Measurements from ENCODE around the gene FLAD1. TPM values are rescaled to one million over a fixed set of nuclear protein-coding genes. Genes with fewer than 3 reads are reported as not detected.

FLAD1 gene
- total RNA-seq, 1 experiment from 2014 or later, result 60.4 TPM

- DNase-seq (ENCODE audit: extremely low read depth, low read depth), result no peak
These were observed 51.4 kb downstream of the FLAD1 start for GRCh38 chr1:155034318-155035208.

GRCh38 chr1:155035936-155036335 lies 52.8 kb downstream of the FLAD1 start:
- DNase-seq (ENCODE audit: extremely low read depth, low read depth), result no peak

- DNase-seq (ENCODE audit: extremely low read depth, low read depth), result no peak
These were observed 53.9 kb downstream of the FLAD1 start for GRCh38 chr1:155037043-155037442.

- no peak for DNase-seq (ENCODE audit: extremely low read depth, low read depth)
These were observed 54.8 kb downstream of the FLAD1 start for GRCh38 chr1:155037851-155038441.

DNA sequence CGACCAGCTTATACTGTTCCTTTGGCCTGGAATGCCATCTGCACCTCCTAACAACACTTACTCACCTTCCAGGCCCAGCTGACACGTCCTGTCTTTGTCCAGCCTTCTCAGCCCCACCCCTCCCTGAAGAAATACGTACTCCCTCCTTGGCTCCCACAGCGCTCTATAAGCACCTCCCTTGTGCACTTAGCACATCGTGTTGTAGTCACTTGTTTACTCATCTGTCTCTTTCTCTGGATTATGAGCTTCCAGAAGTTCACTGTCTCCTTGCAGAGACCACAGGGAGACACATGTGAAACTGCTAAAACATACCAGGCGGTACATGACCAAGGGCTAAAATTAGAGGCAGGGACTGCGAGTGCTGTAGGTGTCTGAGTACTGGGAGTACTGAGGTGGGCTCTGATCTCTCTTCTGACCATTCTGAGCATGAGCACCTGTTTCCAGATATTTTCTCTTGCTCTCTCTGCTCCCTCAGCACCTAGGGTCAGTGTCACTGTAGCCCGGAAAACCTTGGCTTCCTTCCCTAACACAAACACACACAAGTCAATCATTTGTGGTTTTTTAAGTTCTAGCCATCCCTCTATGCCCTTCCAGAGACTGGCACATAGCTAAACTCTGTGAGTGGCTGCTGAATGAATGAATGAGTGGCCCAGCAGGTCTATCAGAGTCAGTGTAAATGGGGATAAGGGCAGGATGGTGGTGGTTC lies 55.6 kb downstream of the FLAD1 start:
- peak; percentile 34 for DNase-seq (ENCODE audit: extremely low read depth, low read depth)

DNA sequence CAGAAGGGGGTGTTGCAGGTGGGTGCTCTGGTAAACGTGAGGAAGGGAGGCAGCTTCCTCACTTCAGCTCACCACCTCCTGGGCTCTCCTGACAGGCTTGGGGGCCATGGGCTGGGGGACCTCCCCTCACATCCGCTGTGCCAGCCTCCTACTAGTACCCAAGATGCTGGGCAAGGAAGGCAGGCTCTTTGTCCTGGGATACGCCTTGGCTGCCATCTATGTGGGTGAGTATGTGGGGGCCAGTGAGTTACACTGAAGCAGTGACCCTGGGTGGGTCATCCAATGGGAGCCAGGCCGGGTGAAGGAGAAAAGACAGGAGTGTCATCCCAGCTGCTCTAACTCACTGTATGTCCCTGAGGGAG lies 56.1 kb downstream of the FLAD1 start:
- no peak for DNase-seq (ENCODE audit: extremely low read depth, low read depth)

DNA sequence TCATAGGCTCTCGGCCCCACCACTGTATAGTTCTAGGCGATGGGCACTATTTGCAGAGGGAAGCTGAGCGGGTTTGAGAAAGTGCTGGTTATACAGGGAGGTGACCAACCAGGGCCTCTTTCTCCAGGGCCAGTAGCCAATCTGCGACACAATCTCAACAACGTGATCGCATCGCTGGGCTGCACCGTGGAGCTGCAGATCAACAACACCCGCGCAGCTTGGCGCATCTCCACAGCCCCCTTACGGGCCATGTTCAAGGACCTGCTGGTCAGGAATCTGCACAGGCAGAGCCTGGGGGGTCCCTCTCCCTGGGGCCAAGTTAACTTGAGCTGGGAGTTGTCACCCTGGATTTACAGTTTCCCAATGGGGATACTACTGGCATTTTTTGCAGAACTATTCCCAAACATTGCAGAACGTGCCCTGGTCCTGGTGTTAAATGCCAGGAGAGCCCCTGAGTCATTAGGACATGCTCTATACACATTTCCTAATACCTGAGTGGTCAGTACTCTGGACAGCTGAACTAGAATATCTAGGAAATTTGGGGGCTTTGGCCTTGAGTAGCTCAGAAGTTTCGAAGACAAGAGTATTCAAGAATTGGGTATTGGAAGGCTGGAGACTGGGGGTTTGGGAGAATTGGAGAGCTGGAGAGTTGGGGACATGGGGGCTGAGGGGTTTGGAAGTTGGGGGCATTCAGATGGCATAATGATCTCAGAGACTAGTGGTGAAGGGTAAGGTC lies 57.4 kb downstream of the FLAD1 start:
- no peak for DNase-seq (ENCODE audit: extremely low read depth, low read depth)

Small RNA genes lying within 50 kb of the gene (small RNA-seq; reads per million reads assigned to genes)
- gene MIR4258, result 0 reads per million in 2 experiments
- 0 reads per million in 2 experiments for gene RF00017

Other genes starting within 250 kb of the FLAD1 start
- gene KCNN3, start 113.1 kb upstream of the FLAD1 start, total RNA-seq (2014; rRNA removed; shearing (Covaris generic)), result 0.40 and 0.61 TPM in 2 replicates
- 9.7 and 14.0 TPM in 2 replicates for gene PMVK, start 46.6 kb upstream of the FLAD1 start, total RNA-seq (2014; rRNA removed; shearing (Covaris generic))
- gene PBXIP1, start 27.2 kb upstream of the FLAD1 start, total RNA-seq (2014; rRNA removed; shearing (Covaris generic)), result 24.7 and 25.6 TPM in 2 replicates
- gene PYGO2, start 21.6 kb upstream of the FLAD1 start, total RNA-seq (2014; rRNA removed; shearing (Covaris generic)), result 33.5 and 34.0 TPM in 2 replicates
- gene SHC1, start 12.6 kb upstream of the FLAD1 start, total RNA-seq (2014; rRNA removed; shearing (Covaris generic)), result 382 and 411 TPM in 2 replicates
- gene CKS1B, start 8.7 kb upstream of the FLAD1 start, total RNA-seq (2014; rRNA removed; shearing (Covaris generic)), result 585 and 634 TPM in 2 replicates
- gene LENEP, start 10.2 kb downstream of the FLAD1 start, total RNA-seq (2014; rRNA removed; shearing (Covaris generic)), result 0.84 TPM in 1 of 2 replicates, not detected in the other
- 52.8 and 68.3 TPM in 2 replicates for gene ZBTB7B, start 19.5 kb downstream of the FLAD1 start, total RNA-seq (2014; rRNA removed; shearing (Covaris generic))
- gene DCST2, start 50.4 kb downstream of the FLAD1 start, total RNA-seq (2014; rRNA removed; shearing (Covaris generic)), result 0.45 and 1.6 TPM in 2 replicates
- not detected in 2 replicates for gene DCST1, start 50.5 kb downstream of the FLAD1 start, total RNA-seq (2014; rRNA removed; shearing (Covaris generic))
- gene ADAM15, start 68.0 kb downstream of the FLAD1 start, total RNA-seq (2014; rRNA removed; shearing (Covaris generic)), result 216 and 231 TPM in 2 replicates
- gene EFNA4, start 80.4 kb downstream of the FLAD1 start, total RNA-seq (2014; rRNA removed; shearing (Covaris generic)), result 12.1 TPM in 2 replicates
- 10.1 and 12.6 TPM in 2 replicates for gene EFNA3, start 95.5 kb downstream of the FLAD1 start, total RNA-seq (2014; rRNA removed; shearing (Covaris generic))
- 18.1 and 22.3 TPM in 2 replicates for gene EFNA1, start 144.5 kb downstream of the FLAD1 start, total RNA-seq (2014; rRNA removed; shearing (Covaris generic))
- 49.7 and 53.4 TPM in 2 replicates for gene SLC50A1, start 152.5 kb downstream of the FLAD1 start, total RNA-seq (2014; rRNA removed; shearing (Covaris generic))
- gene DPM3, start 157.2 kb downstream of the FLAD1 start, total RNA-seq (2014; rRNA removed; shearing (Covaris generic)), result 49.8 and 50.9 TPM in 2 replicates
- 454 and 476 TPM in 2 replicates for gene KRTCAP2, start 190.0 kb downstream of the FLAD1 start, total RNA-seq (2014; rRNA removed; shearing (Covaris generic))
- 0.27 and 0.43 TPM in 2 replicates for gene TRIM46, start 190.5 kb downstream of the FLAD1 start, total RNA-seq (2014; rRNA removed; shearing (Covaris generic))
- 18.0 and 19.5 TPM in 2 replicates for gene THBS3, start 224.6 kb downstream of the FLAD1 start, total RNA-seq (2014; rRNA removed; shearing (Covaris generic))
- 69.7 and 72.8 TPM in 2 replicates for gene MTX1, start 225.4 kb downstream of the FLAD1 start, total RNA-seq (2014; rRNA removed; shearing (Covaris generic))

Measured in NCI-H460 (cell line).